OCI-LY1 (cell line): ENCODE data around the gene SUGCT.

ENCODE experiments used
- H2AFZ ChIP-seq: fragments of 200-600 bp; sonication (generic), shearing (Covaris generic); 2 replicates; pipeline ENCODE4 v1.6.0; 2014; ENCODE audit warnings: antibody characterized with exemption, mild to moderate bottlenecking, low read length
- H3F3A ChIP-seq: fragments of 200-600 bp; sonication (generic), shearing (Covaris generic); 2 replicates; pipeline ENCODE4 v1.6.0; 2014; ENCODE audit warnings: mild to moderate bottlenecking, antibody characterized with exemption, low read length, moderate library complexity; ENCODE audit not compliant: insufficient read depth
- H3K27ac ChIP-seq: fragments of 200-600 bp; sonication (generic); 2 replicates; pipeline ENCODE4 v1.5.1; 2014; ENCODE audit warnings: low read length, mixed run types, mild to moderate bottlenecking, low read depth; ENCODE audit not compliant: poor library complexity, severe bottlenecking
- H3K27me3 ChIP-seq: fragments of 200-600 bp; sonication (generic); 2 replicates; pipeline ENCODE4 v1.6.0; 2014; ENCODE audit warnings: antibody characterized with exemption, mild to moderate bottlenecking, low read length, moderate library complexity; ENCODE audit not compliant: insufficient read depth
- H3K36me3 ChIP-seq: fragments of 200-600 bp; sonication (generic); 2 replicates; pipeline ENCODE4 v1.6.1; 2014; ENCODE audit warnings: mild to moderate bottlenecking, antibody characterized with exemption, low read length, moderate library complexity, mixed read lengths; ENCODE audit not compliant: insufficient read depth
- H3K4me1 ChIP-seq: fragments of 200-600 bp; sonication (generic); 2 replicates; pipeline ENCODE4 v1.5.1; 2014; ENCODE audit warnings: mild to moderate bottlenecking, low read length, moderate library complexity; ENCODE audit not compliant: insufficient read depth, severe bottlenecking
- H3K4me2 ChIP-seq: fragments of 200-600 bp; sonication (generic), shearing (Covaris generic); 2 replicates; pipeline ENCODE4 v1.6.1; 2014; ENCODE audit warnings: low read length
- H3K4me3 ChIP-seq: fragments of 200-600 bp; sonication (generic); 2 replicates; pipeline ENCODE4 v1.5.1; 2014; ENCODE audit warnings: low read length, low read depth, mild to moderate bottlenecking, mixed read lengths; ENCODE audit not compliant: poor library complexity, severe bottlenecking
- H3K79me2 ChIP-seq: fragments of 200-600 bp; shearing (Covaris generic); 2 replicates; pipeline ENCODE4 v1.6.1; 2016; ENCODE audit warnings: mixed run types, low read length, mixed read lengths; ENCODE audit not compliant: insufficient read depth
- H3K9ac ChIP-seq: fragments of 200-600 bp; sonication (generic), shearing (Covaris generic); 2 replicates; pipeline ENCODE4 v1.6.1; 2014; ENCODE audit warnings: mild to moderate bottlenecking, low read length, mixed read lengths
- H3K9me2 ChIP-seq: fragments of 200-600 bp; sonication (generic), shearing (Covaris generic); 2 replicates; pipeline ENCODE4 v1.6.1; 2014; ENCODE audit warnings: low read depth, mild to moderate bottlenecking, low read length, mixed read lengths
- H3K9me3 ChIP-seq: fragments of 200-600 bp; shearing (Covaris generic); 2 replicates; pipeline ENCODE4 v1.6.1; 2014; ENCODE audit warnings: low read length, mixed read lengths
- H4K20me1 ChIP-seq: fragments of 200-600 bp; sonication (generic), shearing (Covaris generic); 2 replicates; pipeline ENCODE4 v1.6.0; 2016; ENCODE audit warnings: mild to moderate bottlenecking, low read length; ENCODE audit not compliant: insufficient read depth
- EZH2 ChIP-seq: fragments of 200-600 bp; sonication (generic), shearing (Covaris generic); IDR thresholded peaks from 2 replicates; pipeline ENCODE4 v1.8.0; 2017; ENCODE audit warnings: borderline replicate concordance, mixed run types, mild to moderate bottlenecking, antibody characterized with exemption, low read length, moderate library complexity, mixed read lengths
- TF ChIP-seq, protein P1 (sequence below): fragments of 200-600 bp; sonication (generic), shearing (Covaris generic); IDR thresholded peaks from 2 replicates; pipeline ENCODE4 v1.5.1; 2017; ENCODE audit warnings: mild to moderate bottlenecking, antibody characterized with exemption, low read length, moderate library complexity, mixed read lengths

SUGCT gene

GRCh38 chr7:40393660-40394059 lies 258.9 kb downstream of the SUGCT start:
- H3K4me3 ChIP-seq, result no peak overlapping the region
- H3F3A ChIP-seq, result no peaks in the 10 kb centered on the region
- no peak overlapping the region for H2AFZ ChIP-seq
- no peak overlapping the region for H3K9ac ChIP-seq
- no peak overlapping the region for H3K4me2 ChIP-seq
- H3K4me1 ChIP-seq, result no peaks in the 10 kb centered on the region
- H3K9me3 ChIP-seq, result no peaks in the 10 kb centered on the region
- no peak overlapping the region for H3K27ac ChIP-seq
- H3K27me3 ChIP-seq, result no peaks in the 10 kb centered on the region
- no peaks in the 10 kb centered on the region for H3K36me3 ChIP-seq
- no peaks in the 10 kb centered on the region for H3K79me2 ChIP-seq
- TF ChIP-seq EZH2, result no peak
- TF ChIP-seq, protein P1, sequence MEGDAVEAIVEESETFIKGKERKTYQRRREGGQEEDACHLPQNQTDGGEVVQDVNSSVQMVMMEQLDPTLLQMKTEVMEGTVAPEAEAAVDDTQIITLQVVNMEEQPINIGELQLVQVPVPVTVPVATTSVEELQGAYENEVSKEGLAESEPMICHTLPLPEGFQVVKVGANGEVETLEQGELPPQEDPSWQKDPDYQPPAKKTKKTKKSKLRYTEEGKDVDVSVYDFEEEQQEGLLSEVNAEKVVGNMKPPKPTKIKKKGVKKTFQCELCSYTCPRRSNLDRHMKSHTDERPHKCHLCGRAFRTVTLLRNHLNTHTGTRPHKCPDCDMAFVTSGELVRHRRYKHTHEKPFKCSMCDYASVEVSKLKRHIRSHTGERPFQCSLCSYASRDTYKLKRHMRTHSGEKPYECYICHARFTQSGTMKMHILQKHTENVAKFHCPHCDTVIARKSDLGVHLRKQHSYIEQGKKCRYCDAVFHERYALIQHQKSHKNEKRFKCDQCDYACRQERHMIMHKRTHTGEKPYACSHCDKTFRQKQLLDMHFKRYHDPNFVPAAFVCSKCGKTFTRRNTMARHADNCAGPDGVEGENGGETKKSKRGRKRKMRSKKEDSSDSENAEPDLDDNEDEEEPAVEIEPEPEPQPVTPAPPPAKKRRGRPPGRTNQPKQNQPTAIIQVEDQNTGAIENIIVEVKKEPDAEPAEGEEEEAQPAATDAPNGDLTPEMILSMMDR, result no peak
- H3K9me2 ChIP-seq, result no peaks in the 10 kb centered on the region
- H4K20me1 ChIP-seq, result no peaks in the 10 kb centered on the region

DNA sequence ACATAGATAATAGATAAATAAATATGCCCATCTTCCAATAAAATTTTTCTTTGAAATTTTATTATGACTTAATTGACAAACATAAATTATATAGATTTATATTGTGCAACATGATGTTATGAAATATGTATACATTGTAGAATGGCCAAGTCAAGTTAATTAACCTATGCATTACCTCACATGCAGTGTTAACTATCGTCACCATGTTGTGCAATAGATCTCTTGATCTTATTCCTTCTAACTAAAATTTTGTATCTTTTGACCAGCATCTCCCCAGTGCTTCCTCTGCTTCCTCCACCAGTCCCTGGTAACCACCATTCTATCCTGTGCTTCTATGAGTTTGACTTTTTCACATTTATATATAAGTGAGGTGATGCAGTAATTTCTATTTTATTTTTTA lies 259.6 kb downstream of the SUGCT start:
- Histone ChIP-seq H3K79me2 (no peaks in the 10 kb centered on the region), H3K27ac (no peak overlapping the region), H4K20me1 (no peaks in the 10 kb centered on the region), H3K4me3 (no peak overlapping the region), H3K4me1 (no peaks in the 10 kb centered on the region), H3K9me3 (no peaks in the 10 kb centered on the region), H3K4me2 (no peak overlapping the region), H3K9me2 (no peaks in the 10 kb centered on the region), H2AFZ (no peak overlapping the region), H3K27me3 (no peaks in the 10 kb centered on the region), H3F3A (no peaks in the 10 kb centered on the region), H3K36me3 (no peaks in the 10 kb centered on the region), H3K9ac (no peak overlapping the region)
- TF ChIP-seq, protein P1, result no peak
- no peak for TF ChIP-seq EZH2

- H3K9me3 ChIP-seq, result no peaks in the 10 kb centered on the region
- H2AFZ ChIP-seq, result no peak overlapping the region
- no peak for TF ChIP-seq EZH2
- TF ChIP-seq, protein P1, result no peak
- H3K36me3 ChIP-seq, result no peaks in the 10 kb centered on the region
- no peaks in the 10 kb centered on the region for H3K4me1 ChIP-seq
- H3K4me2 ChIP-seq, result no peak overlapping the region
- H4K20me1 ChIP-seq, result no peaks in the 10 kb centered on the region
- H3F3A ChIP-seq, result no peaks in the 10 kb centered on the region
- no peaks in the 10 kb centered on the region for H3K9me2 ChIP-seq
- H3K79me2 ChIP-seq, result no peaks in the 10 kb centered on the region
- no peak overlapping the region for H3K4me3 ChIP-seq
- no peak overlapping the region for H3K27ac ChIP-seq
- no peak overlapping the region for H3K9ac ChIP-seq
- no peaks in the 10 kb centered on the region for H3K27me3 ChIP-seq
Observed at GRCh38 chr7:40400525-40400924, 265.7 kb downstream of the SUGCT start.
